Osteocyte (in vitro differentiated cells): Measurements from ENCODE around the gene DNM3. TPM values are rescaled to one million over a fixed set of nuclear protein-coding genes. Genes with fewer than 3 reads are reported as not detected.

ENCODE experiments used
- DNase-seq: peaks from one replicate; pipeline ENCODE4 v3.0.0; 2021; ENCODE audit warnings: mixed read lengths; ENCODE audit not compliant: unreplicated experiment; ENCODE audit errors: extremely low spot score
- H3K27ac Mint-ChIP-seq: one replicate; pipeline ENCODE4 v1.8.0; 2021; ENCODE audit warnings: mild to moderate bottlenecking, mixed read lengths; ENCODE audit not compliant: unreplicated experiment
- H3K27me3 Mint-ChIP-seq: one replicate; pipeline ENCODE4 v1.8.0; 2021; ENCODE audit warnings: mixed read lengths; ENCODE audit not compliant: unreplicated experiment
- H3K36me3 Mint-ChIP-seq: one replicate; pipeline ENCODE4 v1.8.0; 2021; ENCODE audit warnings: mixed read lengths; ENCODE audit not compliant: unreplicated experiment
- H3K4me1 Mint-ChIP-seq: one replicate; pipeline ENCODE4 v1.8.0; 2021; ENCODE audit warnings: mixed read lengths; ENCODE audit not compliant: unreplicated experiment
- H3K4me3 Mint-ChIP-seq: one replicate; pipeline ENCODE4 v1.8.0; 2021; ENCODE audit warnings: mild to moderate bottlenecking, moderate library complexity, mixed read lengths; ENCODE audit not compliant: unreplicated experiment
- H3K9me3 Mint-ChIP-seq: one replicate; pipeline ENCODE4 v1.8.0; 2021; ENCODE audit warnings: mixed read lengths; ENCODE audit not compliant: unreplicated experiment
- CTCF ChIP-seq: fragments of 200-600 bp; sonication (generic); IDR thresholded peaks from 2 replicates; pipeline ENCODE4 v1.5.0; 2021; ENCODE audit warnings: antibody characterized with exemption, mild to moderate bottlenecking, moderate library complexity
- total RNA-seq: library from RNA; stranded (reverse); gene quantifications from 2 replicates; pipeline ENCODE4 v1.2.1, GENCODE V29; 2021

Gene DNM3
- total RNA-seq, 1 donor from 2014 or later, result 3.7 TPM

DNA sequence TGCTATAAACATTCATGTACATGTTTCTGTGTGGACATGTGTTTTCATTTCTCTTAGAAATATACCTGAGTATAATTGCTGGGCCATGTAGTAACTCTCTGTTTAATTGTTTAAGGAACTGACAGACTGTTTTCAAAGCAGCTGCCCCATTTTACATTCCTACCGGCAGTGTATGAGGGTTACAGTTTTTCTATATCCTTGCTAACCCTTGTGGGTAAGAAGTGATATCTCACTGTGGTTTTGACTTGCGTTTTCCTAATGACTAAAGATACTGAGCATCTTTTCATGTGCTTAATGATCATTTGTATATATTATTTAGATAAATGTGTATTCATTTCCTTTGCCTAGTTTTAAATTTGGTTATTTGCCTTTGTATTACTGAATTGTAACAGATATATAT is 81.7 kb downstream of the DNM3 start:
- no peaks in the 10 kb centered on the region for H3K4me1 Mint-ChIP-seq
- no peak for DNase-seq
- H3K36me3 Mint-ChIP-seq, result no peaks in the 10 kb centered on the region
- no peak overlapping the region for H3K4me3 Mint-ChIP-seq
- no peak overlapping the region for H3K27ac Mint-ChIP-seq
- peaks cover 24% of the 10 kb centered on the region for H3K27me3 Mint-ChIP-seq
- H3K9me3 Mint-ChIP-seq, result no peaks in the 10 kb centered on the region
- no peak for TF ChIP-seq CTCF

- no peaks in the 10 kb centered on the region for H3K36me3 Mint-ChIP-seq
- peaks cover 28% of the 10 kb centered on the region for H3K27me3 Mint-ChIP-seq
- no peak overlapping the region for H3K4me3 Mint-ChIP-seq
- no peak overlapping the region for H3K27ac Mint-ChIP-seq
- no peaks in the 10 kb centered on the region for H3K4me1 Mint-ChIP-seq
- DNase-seq, result no peak
- no peak for TF ChIP-seq CTCF
- no peaks in the 10 kb centered on the region for H3K9me3 Mint-ChIP-seq
Observed at GRCh38 chr1:171929121-171929520, 87.8 kb downstream of the DNM3 start.

- DNase-seq, result no peak
- H3K9me3 Mint-ChIP-seq, result no peaks in the 10 kb centered on the region
- TF ChIP-seq CTCF, result no peak
- no peak overlapping the region for H3K27ac Mint-ChIP-seq
- peaks cover 30% of the 10 kb centered on the region for H3K27me3 Mint-ChIP-seq
- no peak overlapping the region for H3K4me3 Mint-ChIP-seq
- H3K36me3 Mint-ChIP-seq, result no peaks in the 10 kb centered on the region
- no peaks in the 10 kb centered on the region for H3K4me1 Mint-ChIP-seq
Observed at GRCh38 chr1:171931752-171932151, 90.5 kb downstream of the DNM3 start.

- DNase-seq, result no peak
- peaks cover 42% of the 10 kb centered on the region for H3K27me3 Mint-ChIP-seq
- H3K27ac Mint-ChIP-seq, result no peak overlapping the region
- no peak for TF ChIP-seq CTCF
- H3K9me3 Mint-ChIP-seq, result no peaks in the 10 kb centered on the region
- no peak overlapping the region for H3K4me3 Mint-ChIP-seq
- H3K4me1 Mint-ChIP-seq, result no peaks in the 10 kb centered on the region
- H3K36me3 Mint-ChIP-seq, result no peaks in the 10 kb centered on the region
Observed at GRCh38 chr1:171934664-171935063, 93.4 kb downstream of the DNM3 start.

DNA sequence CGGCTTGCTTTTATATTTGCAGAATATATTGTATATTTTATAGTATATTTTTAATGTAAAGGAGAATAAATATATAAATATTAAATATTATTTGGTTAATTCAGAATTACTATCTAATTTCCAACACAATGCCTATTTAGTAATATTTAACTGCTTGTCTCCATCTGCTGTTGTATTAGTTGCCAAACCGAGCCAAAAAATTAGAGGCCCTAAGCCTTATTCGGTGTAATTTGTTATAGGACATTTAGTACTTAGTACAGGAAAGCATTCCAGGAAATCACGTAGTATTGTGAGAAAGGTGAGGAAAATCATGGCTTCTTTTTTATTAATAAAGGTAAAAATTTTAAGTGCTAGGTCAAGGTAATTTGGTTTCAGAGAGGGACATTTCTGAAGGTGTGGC is 93.8 kb downstream of the DNM3 start:
- H3K4me3 Mint-ChIP-seq, result no peak overlapping the region
- no peak for DNase-seq
- TF ChIP-seq CTCF, result no peak
- H3K36me3 Mint-ChIP-seq, result no peaks in the 10 kb centered on the region
- peaks cover 47% of the 10 kb centered on the region for H3K27me3 Mint-ChIP-seq
- no peak overlapping the region for H3K27ac Mint-ChIP-seq
- H3K9me3 Mint-ChIP-seq, result no peaks in the 10 kb centered on the region
- no peaks in the 10 kb centered on the region for H3K4me1 Mint-ChIP-seq
